GM21717 (cell line): ENCODE results near the gene CDH8.
"Not testable (repeated sequence)": the region's sequence is repeated elsewhere in the genome, so short reads cannot be mapped to it uniquely, and the experiment has no call there.

Experiments
- ATAC-seq: cut with Tn5 transposase; IDR thresholded peaks from one replicate; pipeline ENCODE4 v1.9.1; 2021; ENCODE audit warnings: mild to moderate bottlenecking, moderate library complexity; ENCODE audit not compliant: unreplicated experiment

The CDH8 gene

DNA sequence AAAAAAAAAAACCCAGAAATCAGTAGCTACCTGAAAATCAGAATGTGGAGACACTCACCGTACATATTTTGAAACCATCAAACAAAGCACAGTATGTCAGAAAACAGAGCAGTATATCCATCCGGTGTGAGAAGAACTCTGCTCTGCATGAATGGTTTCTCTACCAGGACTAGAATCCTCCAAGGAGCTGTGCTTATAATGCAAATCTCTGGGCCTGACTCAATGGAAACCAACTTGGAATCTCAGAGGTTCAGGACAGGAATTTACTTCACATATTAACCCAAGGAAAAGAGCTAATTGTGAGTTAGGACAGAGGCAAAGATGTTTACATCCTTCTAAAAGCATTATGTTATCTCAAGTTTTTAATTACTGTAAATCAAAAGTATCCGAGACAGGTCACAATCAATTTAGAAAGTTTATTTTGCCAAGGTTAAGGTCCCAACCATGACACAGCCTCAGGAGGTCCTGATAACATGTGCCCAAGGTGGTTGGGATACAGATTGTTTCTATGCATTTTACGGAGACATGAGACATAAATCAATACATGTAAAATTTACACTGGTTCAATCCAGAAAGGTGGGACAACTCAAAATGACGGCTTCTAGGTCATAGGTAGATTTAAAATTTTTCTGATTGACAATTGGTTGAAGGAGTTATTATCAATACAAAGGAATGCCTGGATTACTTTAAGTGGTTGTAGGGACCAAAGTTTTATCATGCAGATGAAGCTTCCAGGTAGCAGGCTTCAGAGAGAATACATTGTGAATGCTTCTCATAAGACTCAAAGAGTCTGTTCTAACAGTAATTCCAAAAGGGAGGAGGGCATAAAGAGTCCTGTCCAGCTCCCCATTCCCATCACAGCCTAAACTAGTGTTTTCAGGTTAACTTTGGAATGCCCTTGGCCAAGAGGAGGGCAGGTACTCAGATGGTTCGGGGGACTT, 164.1 kb downstream of the CDH8 start:
- ATAC-seq: no peak

DNA sequence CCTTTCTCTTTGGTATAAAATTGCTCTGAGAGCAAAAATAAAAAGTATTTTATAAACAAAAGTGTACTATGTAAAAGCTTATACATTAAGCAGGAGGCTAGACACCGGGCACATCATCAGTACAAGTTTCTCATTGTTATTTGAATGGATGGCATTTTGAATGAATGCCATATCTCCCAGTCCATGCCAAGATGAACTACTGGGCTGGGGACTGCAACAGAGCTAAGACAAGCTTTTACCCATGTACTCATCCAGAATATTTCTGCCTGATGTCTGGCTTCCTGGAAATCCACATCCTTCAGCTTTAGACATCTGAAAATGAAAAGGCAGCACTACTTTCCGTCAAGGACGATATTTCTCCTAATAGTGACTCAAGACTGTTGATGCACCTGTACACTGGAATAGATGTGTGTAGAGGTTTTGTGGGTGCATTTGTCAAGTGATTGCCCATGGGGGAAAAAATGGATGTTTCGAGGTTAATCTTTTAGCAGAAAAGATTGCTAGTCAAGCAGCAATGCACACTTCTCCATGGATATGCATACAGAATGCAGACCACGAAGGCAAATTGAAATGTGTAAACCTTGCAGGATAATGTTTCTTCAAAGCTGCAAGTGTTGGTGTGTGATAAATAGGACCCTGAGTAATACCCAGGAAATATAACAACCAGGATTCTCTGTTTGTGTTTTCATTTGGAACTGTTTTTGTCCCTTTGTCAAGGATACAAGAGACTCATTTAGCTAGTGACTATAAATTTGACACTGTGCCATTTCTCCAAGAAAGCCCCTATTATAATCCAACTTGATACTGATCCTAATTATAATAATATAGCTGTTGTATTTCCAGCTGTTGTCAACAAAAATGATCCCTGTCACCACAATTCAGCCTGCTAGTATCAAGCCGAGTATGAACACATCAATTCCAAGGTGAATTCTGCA, 173.8 kb downstream of the CDH8 start:
- ATAC-seq: no peak

DNA sequence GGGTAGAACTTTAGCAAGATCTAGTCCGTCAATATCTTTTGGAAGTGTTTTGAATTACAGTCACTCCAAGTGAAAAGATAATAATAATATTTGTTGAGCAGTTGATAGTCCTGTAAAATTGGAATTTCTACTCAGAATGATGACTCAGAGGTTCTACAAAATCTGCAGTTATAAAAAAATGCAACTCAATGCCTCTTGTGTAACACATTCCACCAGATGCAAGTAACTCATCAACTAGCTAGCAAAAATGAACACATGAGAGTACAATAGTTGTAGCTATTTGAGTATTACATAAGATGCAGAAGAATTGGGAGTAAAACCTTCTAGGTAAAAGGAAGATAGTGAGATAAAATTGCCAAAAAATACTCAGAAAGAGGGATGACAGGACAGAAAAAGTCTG, 177.2 kb downstream of the CDH8 start:
- ATAC-seq: no peak

- no peak for ATAC-seq
Measured at GRCh38 chr16:61842666-61843065, 193.6 kb downstream of the CDH8 start.

DNA sequence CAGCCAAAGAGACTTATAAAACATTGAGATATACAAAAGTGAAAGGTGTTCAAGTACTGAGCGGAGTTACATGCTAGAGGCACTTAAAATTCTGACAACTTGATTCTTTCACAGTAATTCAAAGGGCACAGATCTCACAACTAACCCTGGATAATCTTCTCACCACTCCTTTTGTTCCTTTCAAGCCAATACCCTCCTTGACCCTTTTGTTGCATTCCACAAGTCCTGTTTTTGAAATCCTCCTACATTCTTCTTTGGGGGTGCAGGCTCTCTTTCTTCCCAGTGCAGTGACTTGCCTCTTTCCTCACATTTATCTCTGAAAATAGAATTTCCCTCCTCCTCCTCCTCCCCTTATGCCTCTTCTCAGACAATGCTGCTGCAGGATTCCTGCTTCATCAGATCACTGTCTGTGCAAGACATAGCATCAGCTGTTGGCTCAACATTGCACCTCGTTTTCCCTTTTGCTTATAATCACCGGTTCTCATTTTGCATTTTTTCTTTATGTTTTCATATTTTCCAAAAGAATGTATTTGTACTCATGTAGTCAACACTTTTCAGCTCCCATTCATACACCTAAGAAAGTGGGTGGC, 199.3 kb downstream of the CDH8 start:
- ATAC-seq: no peak

GRCh38 chr16:61834082-61834481, 202.2 kb downstream of the CDH8 start:
- no peak for ATAC-seq

DNA sequence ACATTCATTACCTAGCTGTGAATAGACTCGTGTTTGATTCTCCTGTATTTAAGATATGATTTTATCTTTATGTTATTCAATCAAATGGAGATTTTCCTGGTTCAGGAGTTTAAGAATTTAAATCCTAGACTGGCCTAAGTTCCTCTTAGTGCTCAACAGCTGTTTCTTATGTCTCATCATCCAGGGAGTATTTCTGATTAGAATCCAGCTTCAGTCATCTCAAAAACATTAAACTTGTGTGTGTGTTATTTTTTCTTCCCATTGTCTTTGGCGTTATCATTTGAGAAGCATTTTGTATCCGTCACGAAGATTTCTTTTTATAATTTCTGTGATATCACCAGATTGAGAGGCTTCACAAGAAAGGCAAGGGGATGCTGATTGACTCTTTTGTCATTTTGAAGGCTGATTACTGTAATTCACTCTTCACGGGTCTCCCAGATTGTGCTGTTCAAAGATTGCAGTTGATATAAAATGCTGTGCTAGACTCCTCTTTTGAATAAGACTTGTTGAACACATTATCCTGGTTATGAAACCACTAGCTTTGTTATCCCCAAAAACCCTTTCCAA, 204.8 kb downstream of the CDH8 start:
- no peak for ATAC-seq

- no peak for ATAC-seq
Measured at GRCh38 chr16:61829631-61830030, 206.6 kb downstream of the CDH8 start.

GRCh38 chr16:61823326-61823725, 212.9 kb downstream of the CDH8 start:
- no peak for ATAC-seq

DNA sequence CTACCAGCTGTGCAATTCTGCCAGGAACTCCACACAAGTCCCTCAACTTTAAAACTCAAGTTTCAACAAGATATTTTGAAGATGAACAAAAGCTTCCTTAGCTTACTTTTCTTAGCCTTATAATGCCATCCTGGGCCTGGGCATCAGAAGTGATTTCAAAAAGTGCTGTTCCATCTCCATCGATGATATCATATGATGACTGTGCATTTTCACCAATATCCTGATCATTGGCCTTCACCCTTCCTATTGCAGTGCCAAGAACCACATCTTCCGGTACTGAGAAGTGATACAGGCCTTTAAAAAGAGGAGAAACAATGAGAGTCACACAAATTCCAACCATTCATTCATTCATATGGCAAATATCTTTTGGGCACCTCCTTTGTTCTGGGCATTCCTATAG, 215.4 kb downstream of the CDH8 start:
- no peak for ATAC-seq

GRCh38 chr16:61820398-61820797, 215.8 kb downstream of the CDH8 start:
- ATAC-seq: no peak

GRCh38 chr16:61818850-61819249, 217.4 kb downstream of the CDH8 start:
- ATAC-seq: no peak

- no peak for ATAC-seq
Measured at GRCh38 chr16:61817583-61818278, 218.5 kb downstream of the CDH8 start.

GRCh38 chr16:61814726-61815347, 221.4 kb downstream of the CDH8 start:
- ATAC-seq: no peak

- ATAC-seq: no peak
Measured at GRCh38 chr16:61813339-61813738, 222.9 kb downstream of the CDH8 start.

- ATAC-seq: no peak
Measured at GRCh38 chr16:61812251-61812650, 224.0 kb downstream of the CDH8 start.

- no peak for ATAC-seq
Measured at GRCh38 chr16:61807551-61807950, 228.7 kb downstream of the CDH8 start.

DNA sequence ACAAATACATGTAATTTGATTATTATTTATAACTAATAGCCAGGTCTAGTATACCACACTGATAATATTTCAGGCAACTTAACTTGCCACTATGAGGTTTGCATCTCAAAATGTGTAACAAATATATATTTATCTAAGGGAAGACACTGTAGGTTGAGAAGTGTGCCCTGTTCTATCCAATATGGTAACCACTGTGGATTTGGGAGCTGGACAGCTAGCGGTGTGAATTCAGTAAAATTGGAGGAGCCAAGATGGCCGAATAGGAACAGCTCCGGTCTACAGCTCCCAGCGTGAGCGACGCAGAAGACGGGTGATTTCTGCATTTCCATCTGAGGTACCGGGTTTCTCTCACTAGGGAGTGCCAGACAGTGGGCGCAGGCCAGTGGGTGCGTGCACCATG, 235.0 kb downstream of the CDH8 start:
- not testable (repeated sequence) for ATAC-seq

DNA sequence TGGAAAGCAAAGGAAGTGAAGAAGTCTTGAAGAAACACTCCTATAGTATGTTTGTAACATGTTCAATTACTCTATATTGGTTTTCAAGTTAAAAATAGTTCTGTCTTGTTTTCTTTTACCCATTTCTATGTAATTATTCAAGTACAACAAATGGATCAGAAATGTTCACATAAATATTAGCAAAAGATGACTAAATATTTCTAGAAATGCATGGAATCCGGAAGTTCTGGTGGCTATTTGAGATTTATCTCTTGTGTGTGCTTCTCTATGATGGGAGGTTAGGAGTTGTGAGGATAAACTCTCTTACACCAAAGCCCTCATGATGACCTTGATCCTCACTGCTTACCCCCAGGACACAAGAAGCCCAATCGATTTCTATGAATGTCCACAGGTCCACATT, 237.5 kb downstream of the CDH8 start:
- no peak for ATAC-seq

- ATAC-seq: no peak
Measured at GRCh38 chr16:61797961-61798507, 238.2 kb downstream of the CDH8 start.
